Tongue (tissue), 2 donors: Measurements from ENCODE around the gene FOXK2. TPM values are rescaled to one million over a fixed set of nuclear protein-coding genes. Genes with fewer than 3 reads are reported as not detected.
"Not testable (repeated sequence)": the region's sequence is repeated elsewhere in the genome, so short reads cannot be mapped to it uniquely, and the experiment has no call there.

ENCODE experiments used
- DNase-seq: peaks from one replicate; pipeline ENCODE4 v3.0.0-alpha.2; 2015
- total RNA-seq: library from RNA; depleted of rRNA; stranded (reverse); fragments of >200 nt; gene quantifications from one replicate; pipeline ENCODE4 v1.2.3, GENCODE V29; 2014

FOXK2 gene
- total RNA-seq, 1 donor from 2014 or later, result 51.7 TPM

DNA sequence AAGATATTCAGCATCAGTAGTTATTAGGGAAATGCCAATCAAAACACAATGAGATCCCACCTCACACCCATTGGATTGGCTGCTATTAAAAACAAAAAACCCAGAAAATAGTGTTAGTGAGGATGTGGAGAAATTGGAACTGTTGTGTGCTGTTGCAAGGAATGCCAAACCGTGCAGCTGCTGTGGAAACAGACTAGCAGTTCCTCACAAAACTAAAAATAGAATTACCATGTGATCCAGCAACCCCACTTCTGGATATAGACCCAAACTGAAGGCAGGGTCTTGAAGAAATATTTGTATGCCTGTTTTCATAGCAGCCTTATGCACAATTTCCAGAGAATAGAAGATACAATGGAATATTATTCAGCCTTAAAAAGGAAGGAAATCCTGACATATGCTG lies 46.0 kb downstream of the FOXK2 start:
- peak; percentile 79 for DNase-seq

DNA sequence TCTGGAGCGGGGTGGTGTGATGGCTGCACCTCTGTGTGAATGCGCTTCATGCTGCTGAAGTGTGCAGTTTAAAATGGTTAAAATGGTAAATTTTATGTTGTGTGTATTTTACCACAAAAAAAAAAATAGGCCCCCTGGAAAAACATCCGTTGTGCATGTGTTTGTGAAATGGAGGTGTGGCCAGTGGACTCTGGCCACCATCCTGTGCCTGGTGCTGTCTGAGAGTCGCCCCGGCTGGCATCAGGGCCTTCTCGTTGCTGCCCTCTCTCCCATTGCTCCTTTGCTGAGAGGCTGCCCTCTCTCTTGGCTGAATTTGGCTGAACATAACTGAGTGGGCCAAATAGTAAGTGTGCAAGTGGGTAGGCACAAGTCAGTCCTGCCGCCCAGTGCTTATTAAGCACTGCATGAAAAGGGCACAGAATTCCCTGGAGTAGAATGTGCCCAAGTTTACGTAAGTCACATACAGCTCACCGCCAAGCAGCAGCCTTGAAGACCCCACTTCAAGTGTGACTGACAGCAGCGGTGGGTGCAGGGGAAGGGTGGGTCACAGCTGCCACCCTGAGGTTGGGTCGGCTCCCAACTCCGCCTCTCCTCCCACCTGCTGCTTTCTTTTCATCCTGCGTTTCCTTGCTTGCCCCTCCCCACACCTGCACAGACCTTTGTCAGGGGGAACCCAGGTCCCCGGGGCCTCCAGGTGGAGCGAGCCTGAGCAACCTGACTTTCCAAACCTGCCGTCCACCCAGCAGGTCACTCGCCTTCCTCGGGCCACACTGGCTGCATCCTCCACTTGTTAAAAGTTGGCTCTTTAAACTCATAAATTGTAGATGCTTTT lies 46.8 kb downstream of the FOXK2 start:
- no peak for DNase-seq

DNA sequence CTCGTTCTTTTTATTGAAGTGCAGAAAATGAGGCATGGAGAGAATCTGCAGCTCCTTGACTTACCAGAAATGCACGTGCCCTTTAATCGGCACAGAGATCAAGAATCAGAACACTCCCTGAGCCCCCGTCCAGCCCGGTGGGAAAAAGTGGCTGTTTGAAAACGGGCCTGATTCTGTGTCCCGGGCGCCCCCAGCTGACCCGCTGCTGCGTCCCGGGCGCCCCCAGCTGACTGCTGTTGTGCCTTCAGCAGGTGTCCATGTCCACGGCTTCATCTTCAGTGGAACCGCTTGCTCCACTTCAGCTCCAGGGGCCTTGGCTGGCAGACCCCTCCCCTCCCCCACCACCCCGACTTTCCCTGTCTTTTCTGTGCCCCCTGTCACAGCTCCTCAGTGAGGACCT lies 47.8 kb downstream of the FOXK2 start:
- no peak for DNase-seq

DNA sequence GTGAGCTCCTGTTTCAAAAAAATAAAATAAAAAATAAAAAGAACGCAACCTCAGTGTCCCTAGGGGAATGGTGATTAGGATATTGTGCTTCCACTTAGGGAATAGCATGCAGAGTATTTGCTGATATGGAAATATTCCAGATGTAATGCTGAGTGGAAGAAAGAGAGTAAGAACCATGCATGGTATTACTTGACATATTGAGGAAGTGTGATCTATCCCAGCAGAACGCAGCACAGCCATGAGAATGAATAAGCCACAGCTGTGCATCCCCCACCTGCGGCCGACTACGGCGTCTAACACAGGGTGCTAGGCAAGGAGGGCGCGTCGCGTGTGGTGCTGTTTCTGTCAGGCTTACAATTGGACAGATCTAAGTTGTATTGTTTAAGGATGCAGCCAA lies 49.5 kb downstream of the FOXK2 start:
- no peak for DNase-seq

DNA sequence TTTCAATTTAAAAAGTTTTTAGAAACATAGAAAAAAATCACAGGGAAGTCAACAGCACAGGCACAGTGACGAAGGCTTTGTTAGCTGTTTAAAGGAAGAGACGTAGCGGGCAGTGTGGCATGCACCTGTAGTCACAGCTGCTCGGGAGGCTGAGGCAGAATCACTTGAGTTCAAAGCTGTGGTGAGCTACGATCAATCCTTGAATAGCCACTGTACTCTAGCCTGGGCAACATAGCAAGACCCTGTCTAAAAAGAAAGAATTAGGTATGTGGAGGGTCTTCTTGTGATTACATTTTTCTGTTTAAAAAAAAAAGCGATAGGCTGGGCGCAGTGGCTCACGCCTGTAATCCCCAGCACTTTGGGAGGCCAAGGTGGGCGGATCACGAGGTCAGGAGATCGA lies 50.1 kb downstream of the FOXK2 start:
- DNase-seq, result no peak

DNA sequence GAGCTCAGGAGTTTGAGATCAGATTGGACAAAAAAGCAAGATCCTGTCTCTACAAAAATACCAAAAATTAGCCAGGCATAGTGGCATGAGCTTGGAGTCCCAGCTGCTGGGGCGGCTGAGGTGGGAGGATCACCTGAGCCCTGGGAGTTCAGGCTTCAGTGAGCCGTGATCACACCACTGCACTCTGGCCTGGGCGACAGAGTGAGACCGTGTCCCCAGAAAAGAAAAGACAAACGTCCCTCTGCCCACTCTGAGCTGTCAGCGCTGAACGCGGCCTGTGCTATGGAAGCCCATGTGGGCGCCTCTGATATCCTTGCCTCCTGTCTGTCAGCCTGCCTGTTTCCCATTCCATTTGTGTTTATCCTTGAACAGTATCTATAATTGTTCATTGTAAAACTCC lies 50.7 kb downstream of the FOXK2 start:
- DNase-seq, result no peak

DNA sequence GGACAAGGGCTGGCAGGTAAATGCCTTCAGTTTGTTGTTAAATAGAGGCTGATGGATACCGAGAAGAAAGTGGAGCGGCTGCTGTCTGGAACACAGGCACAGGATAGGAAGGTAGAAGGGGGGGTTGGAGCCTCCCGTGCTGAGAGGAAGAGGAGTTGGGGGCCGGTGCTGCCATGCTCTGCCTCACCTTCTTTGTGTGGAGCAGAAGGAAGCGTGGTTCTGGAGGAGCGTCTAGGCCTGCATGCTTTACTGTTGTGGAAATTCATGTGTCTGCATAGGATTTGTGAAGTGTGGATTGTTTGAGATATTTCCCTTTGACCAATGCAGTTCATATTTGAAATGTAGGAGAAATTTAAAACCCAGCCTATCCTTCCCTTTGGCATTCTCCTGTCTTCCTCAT lies 52.3 kb downstream of the FOXK2 start:
- DNase-seq, result no peak

DNA sequence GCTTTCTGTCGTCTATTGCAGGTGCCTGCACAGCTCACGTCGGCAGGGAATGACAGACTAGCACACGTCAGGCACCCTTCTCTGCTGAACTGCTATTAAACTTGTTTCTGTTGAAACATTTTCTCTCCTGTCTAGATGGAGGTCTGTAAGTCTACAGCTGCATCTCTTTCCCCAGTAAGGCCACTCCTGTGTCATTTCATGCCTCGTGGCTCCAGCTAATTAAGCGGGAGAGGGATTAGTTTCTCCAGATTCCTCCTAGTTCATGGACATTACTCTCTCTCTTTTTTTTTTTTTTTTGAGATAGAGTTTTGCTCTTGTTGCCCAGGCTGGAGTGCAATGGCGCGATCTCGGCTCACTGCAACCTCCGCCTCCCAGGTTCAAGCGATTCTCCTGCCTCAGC lies 54.5 kb downstream of the FOXK2 start:
- DNase-seq, result no peak

DNA sequence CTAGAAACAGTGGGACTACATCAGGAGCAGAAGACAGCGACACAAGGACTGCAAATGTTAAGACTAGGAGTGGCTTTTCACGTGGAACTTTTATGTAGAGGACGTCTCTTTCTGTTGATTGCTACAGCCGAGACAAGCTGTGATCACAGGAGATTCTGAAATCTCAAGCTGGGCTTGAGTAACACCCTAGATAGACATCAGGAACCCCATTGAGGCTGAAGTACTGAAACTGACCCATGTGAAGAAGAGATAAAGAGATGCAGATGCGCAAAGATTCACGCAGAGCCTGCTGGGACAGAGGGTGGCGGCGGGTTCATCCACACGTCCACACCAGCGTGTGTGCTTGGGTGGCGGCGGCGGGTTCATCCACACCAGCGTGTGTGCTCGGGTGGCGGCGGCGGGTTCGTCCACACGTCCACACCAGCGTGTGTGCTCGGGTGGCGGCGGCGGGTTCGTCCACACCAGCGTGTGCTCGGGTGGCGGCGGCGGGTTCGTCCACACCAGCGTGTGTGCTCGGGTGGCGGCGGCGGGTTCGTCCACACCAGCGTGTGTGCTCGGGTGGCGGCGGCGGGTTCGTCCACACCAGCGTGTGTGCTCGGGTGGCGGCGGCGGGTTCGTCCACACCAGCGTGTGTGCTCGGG lies 56.2 kb downstream of the FOXK2 start:
- DNase-seq, result not testable (repeated sequence)

DNA sequence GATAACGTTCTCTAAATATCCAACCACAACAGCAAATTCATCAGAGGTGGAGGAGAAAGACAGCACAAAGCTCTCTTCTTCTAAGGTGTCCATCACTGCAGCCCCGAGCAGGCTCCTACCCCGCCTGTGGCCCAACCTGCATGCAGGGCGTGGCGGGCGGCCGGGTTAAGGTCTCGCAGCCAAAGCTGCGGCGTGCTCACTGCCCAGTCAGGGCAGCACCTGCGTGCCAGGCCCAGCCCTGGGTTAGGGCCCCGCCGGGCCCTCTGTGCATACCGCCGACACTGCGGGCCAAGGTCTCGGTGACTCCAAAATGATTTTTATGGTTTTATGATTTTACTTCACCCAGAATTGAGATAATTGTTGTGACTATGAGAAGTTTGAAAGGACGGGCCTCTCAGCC lies 57.8 kb downstream of the FOXK2 start:
- DNase-seq, result no peak

DNA sequence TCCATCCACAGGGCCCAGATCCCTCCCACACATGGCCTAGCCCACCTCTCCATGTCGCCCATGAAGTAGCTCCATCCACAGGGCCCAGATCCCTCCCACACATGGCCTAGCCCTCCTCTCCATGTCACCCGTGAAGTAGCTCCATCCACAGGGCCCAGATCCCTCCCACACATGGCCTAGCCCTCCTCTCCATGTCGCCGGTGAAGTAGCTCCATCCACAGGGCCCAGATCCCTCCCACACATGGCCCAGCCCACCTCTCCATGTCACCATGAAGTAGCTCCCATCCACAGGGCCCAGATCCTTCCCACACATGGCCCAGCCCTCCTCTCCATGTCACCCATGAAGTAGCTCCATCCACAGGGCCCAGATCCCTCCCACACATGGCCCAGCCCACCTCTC lies 60.4 kb downstream of the FOXK2 start:
- DNase-seq, result not testable (repeated sequence)

DNA sequence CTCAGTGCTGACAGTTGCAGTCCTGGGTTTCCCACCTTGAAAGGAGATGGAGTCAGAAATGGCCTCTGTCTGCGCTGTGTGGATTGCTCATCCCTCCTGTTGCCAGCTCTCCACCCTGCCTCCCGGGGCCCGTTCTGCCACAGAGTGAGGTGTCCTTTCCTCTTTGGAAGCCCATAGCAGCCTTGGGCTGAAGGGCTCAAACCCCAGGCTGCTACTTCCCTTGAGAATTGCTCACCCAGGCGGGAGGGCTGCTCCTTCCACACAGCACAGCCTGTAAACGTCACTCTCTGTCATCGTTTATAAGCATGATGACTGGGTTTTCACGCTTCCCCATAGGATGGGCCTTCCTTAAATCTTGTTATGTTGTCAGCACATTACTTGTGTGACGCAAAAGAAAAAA lies 62.7 kb downstream of the FOXK2 start:
- no peak for DNase-seq

DNA sequence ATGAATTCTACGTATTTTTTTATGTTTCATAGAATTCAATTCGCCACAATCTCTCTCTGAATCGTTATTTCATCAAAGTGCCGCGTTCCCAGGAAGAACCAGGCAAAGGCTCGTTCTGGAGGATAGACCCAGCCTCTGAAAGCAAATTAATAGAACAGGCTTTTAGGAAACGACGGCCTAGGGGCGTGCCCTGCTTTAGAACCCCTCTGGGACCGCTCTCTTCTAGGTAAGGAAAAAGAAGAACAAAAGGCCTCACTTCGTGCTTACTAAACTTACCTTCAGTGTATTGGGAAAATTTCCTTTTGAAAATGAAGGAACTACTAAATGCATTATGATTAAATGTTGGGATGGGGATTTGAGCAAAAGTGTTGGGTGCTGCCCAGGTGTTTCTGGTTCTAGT lies 63.2 kb downstream of the FOXK2 start:
- DNase-seq, result no peak

DNA sequence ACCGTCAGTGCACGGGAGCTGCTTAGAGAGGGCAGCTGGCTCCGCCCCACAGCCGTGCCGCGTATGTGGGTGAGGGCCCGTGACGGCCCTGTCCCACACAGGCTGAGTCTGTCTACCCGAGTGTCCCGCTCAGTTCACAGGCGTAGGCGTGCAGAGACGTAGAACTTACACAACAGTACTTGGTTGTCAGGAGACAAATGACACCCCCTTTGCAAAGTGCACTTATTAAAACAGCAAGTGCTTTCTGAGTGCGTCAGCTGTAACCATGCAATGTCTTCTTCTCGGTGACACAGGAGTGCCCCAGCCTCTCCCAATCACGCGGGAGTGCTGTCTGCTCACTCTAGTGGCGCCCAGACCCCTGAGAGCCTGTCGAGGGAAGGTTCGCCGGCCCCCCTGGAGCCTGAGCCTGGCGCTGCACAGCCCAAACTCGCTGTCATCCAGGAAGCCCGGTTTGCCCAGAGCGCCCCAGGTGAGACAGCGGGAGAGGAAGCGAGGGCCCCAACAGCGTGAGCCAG lies 64.2 kb downstream of the FOXK2 start:
- DNase-seq, result no peak

DNA sequence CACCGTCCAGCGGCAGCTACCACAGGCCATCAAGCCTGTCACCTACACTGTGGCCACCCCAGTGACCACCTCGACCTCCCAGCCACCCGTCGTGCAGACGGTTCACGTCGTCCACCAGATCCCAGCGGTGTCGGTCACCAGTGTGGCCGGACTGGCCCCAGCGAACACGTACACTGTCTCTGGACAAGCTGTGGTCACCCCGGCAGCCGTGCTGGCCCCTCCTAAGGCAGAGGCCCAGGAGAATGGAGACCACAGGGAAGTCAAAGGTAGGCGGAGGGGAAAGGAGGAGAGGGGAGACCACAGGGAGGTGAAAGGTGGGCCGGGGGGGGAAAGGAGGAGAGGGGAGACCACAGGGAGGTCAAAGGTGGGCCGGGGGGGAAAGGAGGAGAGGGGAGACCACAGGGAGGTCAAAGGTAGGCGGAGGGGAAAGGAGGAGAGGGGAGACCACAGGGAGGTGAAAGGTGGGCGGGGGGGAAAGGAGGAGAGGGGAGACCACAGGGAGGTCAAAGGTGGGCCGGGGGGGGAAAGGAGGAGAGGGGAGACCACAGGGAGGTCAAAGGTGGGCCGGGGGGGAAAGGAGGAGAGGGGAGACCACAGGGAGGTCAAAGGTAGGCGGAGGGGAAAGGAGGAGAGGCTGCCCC lies 66.5 kb downstream of the FOXK2 start:
- DNase-seq, result peak; percentile 51

DNA sequence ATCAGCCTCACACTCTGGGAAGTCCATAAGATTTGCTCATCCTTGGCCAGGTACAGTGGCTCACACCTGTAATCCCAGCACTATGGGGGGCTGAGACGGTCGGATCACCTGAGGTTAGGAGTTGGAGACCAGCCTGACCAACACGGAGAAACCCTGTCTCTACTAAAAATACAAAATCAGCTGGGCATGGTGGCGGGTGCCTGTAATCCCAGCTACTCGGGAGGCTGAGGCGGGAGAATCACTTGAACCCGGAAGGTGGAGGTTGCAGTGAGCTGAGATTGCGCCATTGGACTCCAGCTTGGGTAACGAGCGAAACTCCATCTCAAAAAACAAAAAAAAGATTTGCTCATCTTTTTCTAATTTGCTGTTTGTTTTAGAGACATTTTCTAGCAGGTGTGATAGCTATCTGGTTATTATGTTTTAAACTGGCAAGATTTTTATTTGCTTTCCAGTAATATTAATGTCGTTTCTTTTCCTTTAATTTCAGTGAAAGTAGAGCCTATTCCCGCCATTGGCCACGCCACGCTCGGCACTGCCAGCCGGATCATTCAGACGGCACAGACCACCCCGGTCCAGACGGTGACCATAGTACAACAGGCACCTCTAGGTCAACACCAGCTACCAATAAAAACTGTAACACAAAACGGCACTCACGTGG lies 67.2 kb downstream of the FOXK2 start:
- no peak for DNase-seq

DNA sequence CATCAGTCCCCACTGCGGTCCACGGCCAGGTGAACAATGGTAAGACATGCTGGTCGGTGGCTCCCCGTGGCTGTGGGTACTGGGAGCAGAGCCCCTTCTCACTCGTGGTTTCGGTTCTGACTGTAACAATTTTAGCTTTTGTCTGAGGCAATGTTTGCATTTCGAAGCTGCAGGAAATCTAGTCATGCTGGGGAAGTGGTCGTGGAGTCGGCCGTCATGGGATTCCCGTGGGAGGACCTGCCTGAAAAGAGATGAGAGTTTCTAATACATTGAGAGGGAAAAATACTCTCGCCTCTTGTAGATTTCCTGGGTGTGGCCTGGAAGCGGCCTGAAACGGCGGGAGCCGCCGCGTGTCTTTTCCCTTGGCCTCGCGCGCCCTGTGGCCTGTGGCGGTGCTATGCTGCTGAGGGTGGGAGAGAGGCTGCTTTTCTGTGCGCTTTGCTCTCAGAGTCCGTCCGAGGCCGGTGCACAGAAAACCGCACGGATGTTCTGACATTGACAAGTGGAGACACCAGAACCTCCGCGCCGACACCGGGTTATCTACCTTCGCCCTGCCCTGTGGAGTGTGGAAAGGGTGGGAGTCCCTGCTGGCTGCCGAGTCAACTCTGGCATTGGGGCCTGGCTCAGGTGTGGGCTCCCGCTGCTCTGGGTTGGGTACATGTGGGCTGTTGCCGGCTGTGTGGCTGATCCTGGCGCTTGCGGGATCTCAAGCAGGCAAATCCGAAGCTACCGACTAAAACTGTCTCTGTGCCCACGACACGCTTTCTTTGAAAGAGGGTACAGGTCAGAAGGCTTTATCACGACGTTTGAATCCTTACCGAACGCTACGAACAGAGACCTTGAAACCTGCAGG lies 67.9 kb downstream of the FOXK2 start:
- DNase-seq, result no peak

DNA sequence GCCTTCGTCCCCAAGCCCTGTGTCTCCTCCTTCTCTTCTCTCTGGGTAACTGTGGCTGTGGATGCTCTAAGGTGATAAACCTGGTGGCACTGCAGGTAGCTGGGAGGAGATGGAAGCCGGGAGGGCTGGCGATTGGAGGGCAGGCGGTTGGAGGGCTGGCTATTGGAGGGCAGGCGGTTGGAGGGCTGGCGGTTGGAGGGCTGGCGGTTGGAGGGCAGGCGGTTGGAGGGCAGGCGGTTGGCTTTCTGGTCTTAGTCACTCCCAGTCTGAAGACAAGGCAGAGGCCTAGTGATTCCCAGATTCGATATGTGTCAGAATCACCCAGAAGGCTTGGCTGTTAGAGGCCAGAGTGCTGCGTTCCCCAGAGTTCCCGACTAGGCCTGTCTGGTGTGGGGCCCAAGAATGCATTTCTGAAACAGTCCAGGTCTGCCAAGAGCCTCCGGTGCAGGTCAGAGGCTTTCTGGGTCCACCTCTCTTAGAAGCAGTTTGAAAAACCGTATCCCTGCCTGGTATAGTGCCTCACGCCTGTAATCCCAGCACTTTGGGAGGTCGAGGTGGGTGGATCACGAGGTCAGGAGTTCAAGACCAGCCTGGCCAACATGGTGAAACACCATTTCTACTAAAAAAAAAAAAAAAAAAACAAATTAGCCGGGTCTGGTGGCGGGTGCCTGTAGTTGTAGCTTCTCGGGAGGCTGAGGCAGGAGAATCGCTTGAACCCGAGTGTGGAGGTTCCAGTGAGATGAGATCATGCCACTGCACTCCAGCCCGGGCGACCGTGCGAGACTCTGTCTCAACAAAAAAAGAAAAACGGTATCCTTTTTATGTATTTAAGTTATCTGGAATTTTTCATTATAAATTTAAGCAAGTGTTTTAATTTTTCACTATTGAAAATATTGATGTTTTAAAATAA lies 69.0 kb downstream of the FOXK2 start:
- DNase-seq, result no peak

DNA sequence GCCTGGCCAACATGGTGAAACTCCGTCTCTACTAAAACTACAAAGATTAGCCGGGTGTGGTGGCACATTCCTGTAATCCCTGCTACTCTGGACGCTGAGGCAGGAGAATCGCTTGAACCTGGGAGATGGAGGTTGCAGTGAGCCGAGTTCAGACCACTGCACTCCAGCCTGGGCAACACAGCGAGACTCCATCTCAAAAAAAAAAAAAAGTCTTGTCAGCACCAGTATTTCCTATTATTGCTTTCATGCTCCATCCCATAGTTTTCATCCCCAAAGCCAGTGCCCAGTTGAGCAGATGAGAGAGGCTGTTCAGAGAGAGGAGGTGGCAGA lies 70.3 kb downstream of the FOXK2 start:
- no peak for DNase-seq

DNA sequence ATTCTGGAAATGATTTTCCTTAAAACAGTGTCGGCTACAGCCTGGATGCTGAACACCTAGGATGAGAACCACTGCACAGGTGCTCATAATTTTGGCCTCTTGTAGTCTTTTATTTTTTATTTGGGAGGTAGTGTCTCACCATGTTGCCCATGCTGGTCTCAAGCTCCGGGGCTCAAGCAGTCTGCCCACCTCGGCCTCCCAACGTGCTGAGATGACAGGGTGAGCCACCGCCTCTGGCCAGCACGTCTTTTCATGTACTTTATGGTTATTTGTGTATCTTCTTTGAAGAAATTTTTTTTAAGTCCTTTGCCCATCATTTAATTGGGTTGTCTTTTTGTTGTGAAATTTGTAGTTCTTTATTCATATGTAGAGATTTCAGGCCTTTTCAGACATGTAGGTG lies 70.7 kb downstream of the FOXK2 start:
- no peak for DNase-seq
